ENCODE results near the gene CACNA1F. TPM values are rescaled to one million over a fixed set of nuclear protein-coding genes. Genes with fewer than 3 reads are reported as not detected.

Gene CACNA1F
- total RNA-seq, 1 experiment from 2014 or later = not detected

- Histone ChIP-seq H3K36me3 (ENCODE audit: low read depth) (no peaks in the 10 kb centered on the region), H3K27me3 (ENCODE audit: insufficient read depth, low read depth) (no peaks in the 10 kb centered on the region), H3K4me3 (no peak overlapping the region), H3K9me3 (ENCODE audit: insufficient read depth, low read depth) (no peaks in the 10 kb centered on the region), H3K4me1 (replicated peaks; ENCODE audit: insufficient read depth) (no peaks in the 10 kb centered on the region), H3F3A (ENCODE audit: insufficient read depth, low read depth) (no peaks in the 10 kb centered on the region), H3K27ac (no peak overlapping the region), H3K79me2 (ENCODE audit: low read depth) (no peaks in the 10 kb centered on the region), H3K9me2 (ENCODE audit: insufficient read depth) (no peaks in the 10 kb centered on the region), H2AFZ (no peak overlapping the region), H3K4me2 (no peak overlapping the region), H4K20me1 (ENCODE audit: insufficient read depth) (no peaks in the 10 kb centered on the region)
- TF ChIP-seq, protein P1, sequence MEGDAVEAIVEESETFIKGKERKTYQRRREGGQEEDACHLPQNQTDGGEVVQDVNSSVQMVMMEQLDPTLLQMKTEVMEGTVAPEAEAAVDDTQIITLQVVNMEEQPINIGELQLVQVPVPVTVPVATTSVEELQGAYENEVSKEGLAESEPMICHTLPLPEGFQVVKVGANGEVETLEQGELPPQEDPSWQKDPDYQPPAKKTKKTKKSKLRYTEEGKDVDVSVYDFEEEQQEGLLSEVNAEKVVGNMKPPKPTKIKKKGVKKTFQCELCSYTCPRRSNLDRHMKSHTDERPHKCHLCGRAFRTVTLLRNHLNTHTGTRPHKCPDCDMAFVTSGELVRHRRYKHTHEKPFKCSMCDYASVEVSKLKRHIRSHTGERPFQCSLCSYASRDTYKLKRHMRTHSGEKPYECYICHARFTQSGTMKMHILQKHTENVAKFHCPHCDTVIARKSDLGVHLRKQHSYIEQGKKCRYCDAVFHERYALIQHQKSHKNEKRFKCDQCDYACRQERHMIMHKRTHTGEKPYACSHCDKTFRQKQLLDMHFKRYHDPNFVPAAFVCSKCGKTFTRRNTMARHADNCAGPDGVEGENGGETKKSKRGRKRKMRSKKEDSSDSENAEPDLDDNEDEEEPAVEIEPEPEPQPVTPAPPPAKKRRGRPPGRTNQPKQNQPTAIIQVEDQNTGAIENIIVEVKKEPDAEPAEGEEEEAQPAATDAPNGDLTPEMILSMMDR (conservative IDR thresholded peaks at IDR 0.05) = no peak
- TF ChIP-seq EZH2 (IDR thresholded peaks at IDR 0.05; ENCODE audit: low read depth) = no peak
- ChIA-PET CTCF (no interaction called here), POLR2A (ENCODE audit: unreplicated experiment) (no interaction called here)
- no peak for DNase-seq
- intact Hi-C loops (cut with micrococcal nuclease; ENCODE audit: unreplicated experiment) = no loop called here
- BruUV-seq (replicated peaks) = no TSS peak
These were observed 6.2 kb downstream of the CACNA1F start for GRCh38 chrX:49226946-49227345.

DNA sequence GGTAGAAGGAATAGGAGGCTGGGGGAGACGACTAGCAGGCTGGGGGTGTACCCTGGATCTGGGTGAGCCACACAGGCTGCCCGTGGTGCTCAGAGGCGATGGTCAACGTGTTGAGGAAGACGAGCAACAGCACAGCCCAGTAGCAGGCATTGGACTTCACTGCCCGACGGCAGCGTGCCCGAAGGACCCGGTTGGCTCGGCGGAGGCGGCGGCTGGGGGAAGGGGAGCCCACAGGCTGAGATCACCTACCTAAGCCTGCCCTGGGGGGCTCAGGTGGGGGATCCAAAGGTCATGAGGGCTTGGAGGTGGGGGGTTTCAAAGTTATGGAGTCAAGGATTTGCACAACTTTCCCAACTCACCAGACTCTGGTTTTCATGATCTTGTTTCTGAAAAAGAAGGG, 7.3 kb downstream of the CACNA1F start:
- no TSS peak for BruUV-seq (replicated peaks)
- CTCF ChIA-PET = no interaction called here
- no peak for TF ChIP-seq EZH2 (IDR thresholded peaks at IDR 0.05; ENCODE audit: low read depth)
- TF ChIP-seq, protein P1 (conservative IDR thresholded peaks at IDR 0.05) = no peak

GRCh38 chrX:49221868-49222267, 11.3 kb downstream of the CACNA1F start:
- Histone ChIP-seq H3F3A (ENCODE audit: insufficient read depth, low read depth) (no peaks in the 10 kb centered on the region), H4K20me1 (ENCODE audit: insufficient read depth) (no peaks in the 10 kb centered on the region), H3K79me2 (ENCODE audit: low read depth) (no peaks in the 10 kb centered on the region), H3K9me2 (ENCODE audit: insufficient read depth) (no peaks in the 10 kb centered on the region), H3K36me3 (ENCODE audit: low read depth) (no peaks in the 10 kb centered on the region), H3K4me1 (replicated peaks; ENCODE audit: insufficient read depth) (no peaks in the 10 kb centered on the region), H3K27ac (no peak overlapping the region), H3K9me3 (ENCODE audit: insufficient read depth, low read depth) (no peaks in the 10 kb centered on the region), H2AFZ (no peak overlapping the region), H3K4me3 (no peak overlapping the region), H3K4me2 (no peak overlapping the region), H3K27me3 (ENCODE audit: insufficient read depth, low read depth) (no peaks in the 10 kb centered on the region)
- no TSS peak for BruUV-seq (replicated peaks)
- ChIA-PET POLR2A (ENCODE audit: unreplicated experiment) (no interaction called here), CTCF (no interaction called here)
- no peak for TF ChIP-seq EZH2 (IDR thresholded peaks at IDR 0.05; ENCODE audit: low read depth)
- TF ChIP-seq, protein P1 (conservative IDR thresholded peaks at IDR 0.05) = no peak
- no peak for DNase-seq
- intact Hi-C loops (cut with micrococcal nuclease; ENCODE audit: unreplicated experiment) = no loop called here

More for the DNA sequence above, 7.3 kb downstream of the CACNA1F start:
- Histone ChIP-seq H3K27ac (no peak overlapping the region), H3K4me3 (no peak overlapping the region), H3K9me3 (ENCODE audit: insufficient read depth, low read depth) (no peaks in the 10 kb centered on the region), H2AFZ (no peak overlapping the region), H3K4me2 (no peak overlapping the region), H3K36me3 (ENCODE audit: low read depth) (no peaks in the 10 kb centered on the region), H3K79me2 (ENCODE audit: low read depth) (no peaks in the 10 kb centered on the region), H3F3A (ENCODE audit: insufficient read depth, low read depth) (no peaks in the 10 kb centered on the region), H3K4me1 (replicated peaks; ENCODE audit: insufficient read depth) (no peaks in the 10 kb centered on the region), H3K27me3 (ENCODE audit: insufficient read depth, low read depth) (no peaks in the 10 kb centered on the region), H3K9me2 (ENCODE audit: insufficient read depth) (no peaks in the 10 kb centered on the region), H4K20me1 (ENCODE audit: insufficient read depth) (no peaks in the 10 kb centered on the region)
- no peak for DNase-seq
- intact Hi-C loops (cut with micrococcal nuclease; ENCODE audit: unreplicated experiment) = no loop called here
- POLR2A ChIA-PET (ENCODE audit: unreplicated experiment) = interaction anchor here (0.6 kb wide), 1 partner anchor 28 kb away, joined by 7 read pairs; no protein-coding TSS in a partner anchor
